IPS-15b (cell line): Measurements from ENCODE around the gene IZUMO1R.

ENCODE experiments used
- H3K27me3 ChIP-seq: one replicate; pipeline ENCODE4 v1.6.1; 2013; ENCODE audit warnings: low read length; ENCODE audit not compliant: control insufficient read depth, insufficient read depth
- H3K36me3 ChIP-seq: one replicate; pipeline ENCODE4 v1.6.1; 2013; ENCODE audit warnings: low read length; ENCODE audit not compliant: control insufficient read depth, insufficient read depth
- H3K4me1 ChIP-seq: one replicate; pipeline ENCODE4 v1.6.1; 2013; ENCODE audit warnings: mild to moderate bottlenecking, low read length; ENCODE audit not compliant: control insufficient read depth, insufficient read depth
- H3K4me3 ChIP-seq: one replicate; pipeline ENCODE4 v1.5.1; 2013; ENCODE audit warnings: low read depth, low read length
- H3K9ac ChIP-seq: one replicate; pipeline ENCODE4 v1.6.1; 2013; ENCODE audit warnings: low read depth, mild to moderate bottlenecking, low read length
- H3K9me3 ChIP-seq: one replicate; pipeline ENCODE4 v1.6.1; 2013; ENCODE audit warnings: mild to moderate bottlenecking, low read length; ENCODE audit not compliant: control insufficient read depth, insufficient read depth

Gene IZUMO1R

GRCh38 chr11:94302776-94303175, 1.6 kb upstream of the IZUMO1R start:
- no peaks in the 10 kb centered on the region for H3K27me3 ChIP-seq
- H3K9ac ChIP-seq = no peak overlapping the region
- no peaks in the 10 kb centered on the region for H3K4me1 ChIP-seq
- H3K9me3 ChIP-seq = no peaks in the 10 kb centered on the region
- H3K36me3 ChIP-seq = no peaks in the 10 kb centered on the region
- no peak overlapping the region for H3K4me3 ChIP-seq

DNA sequence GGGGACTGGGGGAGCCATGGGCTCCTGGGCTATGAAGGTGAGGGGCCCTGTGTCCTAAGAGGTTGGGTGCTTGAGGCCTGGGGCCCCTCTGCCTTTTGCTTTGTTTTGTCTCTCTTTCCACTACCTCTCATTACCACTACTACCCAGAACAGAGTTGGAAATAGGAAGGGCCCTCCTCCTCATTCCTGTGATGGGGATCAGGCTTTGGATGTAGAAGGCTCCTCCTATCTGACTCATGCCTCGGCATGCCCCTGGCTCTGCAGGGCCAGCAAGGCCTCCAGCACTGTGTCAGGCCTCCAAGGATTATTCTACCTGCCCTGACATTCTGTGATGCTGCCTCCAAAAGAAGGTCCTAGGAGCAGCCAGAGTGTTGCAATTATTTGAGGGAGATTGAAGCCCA, 766 bp downstream of the IZUMO1R start:
- no peaks in the 10 kb centered on the region for H3K4me1 ChIP-seq
- H3K9ac ChIP-seq = no peak overlapping the region
- H3K9me3 ChIP-seq = no peaks in the 10 kb centered on the region
- H3K4me3 ChIP-seq = no peak overlapping the region
- H3K27me3 ChIP-seq = no peaks in the 10 kb centered on the region
- no peaks in the 10 kb centered on the region for H3K36me3 ChIP-seq

- H3K4me3 ChIP-seq = no peak overlapping the region
- H3K4me1 ChIP-seq = no peaks in the 10 kb centered on the region
- no peaks in the 10 kb centered on the region for H3K36me3 ChIP-seq
- H3K9ac ChIP-seq = no peak overlapping the region
- no peaks in the 10 kb centered on the region for H3K9me3 ChIP-seq
- no peaks in the 10 kb centered on the region for H3K27me3 ChIP-seq
Observed at GRCh38 chr11:94307101-94307791, 2.9 kb downstream of the IZUMO1R start.

DNA sequence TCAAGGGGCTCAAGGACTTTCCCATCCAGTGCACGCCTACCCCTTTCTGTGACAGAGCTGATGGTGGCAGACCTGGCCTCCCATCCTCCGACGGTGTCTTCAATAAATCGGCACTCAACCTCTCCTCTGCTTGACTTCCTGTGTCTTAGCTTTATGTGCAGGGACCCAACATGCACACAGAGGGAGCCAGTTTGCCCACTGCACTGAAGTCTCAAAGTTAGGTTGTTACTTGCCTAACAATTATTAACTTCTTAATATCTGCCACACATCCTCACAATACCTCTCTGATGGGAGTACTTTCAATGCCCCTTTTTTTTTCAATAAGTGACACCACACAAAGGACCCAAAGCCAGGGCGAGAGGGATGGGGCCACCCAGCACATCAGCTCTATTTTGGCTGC, 3.6 kb downstream of the IZUMO1R start:
- Histone ChIP-seq H3K36me3 (no peaks in the 10 kb centered on the region), H3K4me3 (no peak overlapping the region), H3K27me3 (no peaks in the 10 kb centered on the region), H3K9ac (no peak overlapping the region), H3K4me1 (no peaks in the 10 kb centered on the region), H3K9me3 (no peaks in the 10 kb centered on the region)

GRCh38 chr11:94309757-94310156, 5.4 kb downstream of the IZUMO1R start:
- Histone ChIP-seq H3K4me1 (no peaks in the 10 kb centered on the region), H3K4me3 (no peak overlapping the region), H3K27me3 (no peaks in the 10 kb centered on the region), H3K9me3 (no peaks in the 10 kb centered on the region), H3K9ac (no peak overlapping the region), H3K36me3 (no peaks in the 10 kb centered on the region)

DNA sequence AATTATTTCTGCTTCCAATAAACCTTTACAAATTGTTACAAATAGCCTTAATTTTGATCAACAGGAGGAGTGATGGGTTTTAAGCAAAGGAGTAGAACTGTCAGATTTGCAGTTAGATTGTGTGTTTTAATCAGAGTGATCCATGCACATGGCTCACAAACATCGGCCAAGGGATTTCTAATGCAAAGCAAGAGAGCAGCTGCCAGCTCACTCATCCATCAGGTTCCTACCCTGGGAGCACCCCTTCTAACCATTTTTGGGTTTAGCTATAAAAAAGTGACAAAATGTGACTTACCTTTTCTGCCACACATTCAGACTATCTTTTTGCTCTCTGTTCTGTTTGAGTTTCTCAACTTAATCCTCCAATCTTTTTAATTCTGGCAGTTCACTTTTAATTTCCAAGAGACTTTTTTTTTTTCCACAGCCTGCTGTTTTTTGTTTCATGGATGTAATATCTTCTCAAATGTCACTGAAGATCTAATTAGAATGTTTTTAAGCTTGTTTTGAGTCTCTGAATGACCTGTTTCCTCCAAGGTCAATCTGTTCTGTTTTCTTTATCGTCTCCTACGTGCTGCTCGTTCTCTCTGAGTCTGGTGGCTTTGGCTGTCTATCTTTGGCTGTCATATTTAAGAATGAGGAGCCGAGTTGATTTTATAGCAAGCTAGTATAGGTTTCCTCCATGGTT, 6.0 kb downstream of the IZUMO1R start:
- Histone ChIP-seq H3K4me3 (no peak overlapping the region), H3K9me3 (no peaks in the 10 kb centered on the region), H3K27me3 (no peaks in the 10 kb centered on the region), H3K36me3 (no peaks in the 10 kb centered on the region), H3K4me1 (no peaks in the 10 kb centered on the region), H3K9ac (no peak overlapping the region)

GRCh38 chr11:94312339-94312738, 8.0 kb downstream of the IZUMO1R start:
- Histone ChIP-seq H3K36me3 (no peaks in the 10 kb centered on the region), H3K4me1 (no peaks in the 10 kb centered on the region), H3K9ac (no peak overlapping the region), H3K9me3 (no peaks in the 10 kb centered on the region), H3K27me3 (no peaks in the 10 kb centered on the region), H3K4me3 (no peak overlapping the region)

- H3K4me1 ChIP-seq = no peaks in the 10 kb centered on the region
Observed at GRCh38 chr11:94314064-94314463, 9.7 kb downstream of the IZUMO1R start.

DNA sequence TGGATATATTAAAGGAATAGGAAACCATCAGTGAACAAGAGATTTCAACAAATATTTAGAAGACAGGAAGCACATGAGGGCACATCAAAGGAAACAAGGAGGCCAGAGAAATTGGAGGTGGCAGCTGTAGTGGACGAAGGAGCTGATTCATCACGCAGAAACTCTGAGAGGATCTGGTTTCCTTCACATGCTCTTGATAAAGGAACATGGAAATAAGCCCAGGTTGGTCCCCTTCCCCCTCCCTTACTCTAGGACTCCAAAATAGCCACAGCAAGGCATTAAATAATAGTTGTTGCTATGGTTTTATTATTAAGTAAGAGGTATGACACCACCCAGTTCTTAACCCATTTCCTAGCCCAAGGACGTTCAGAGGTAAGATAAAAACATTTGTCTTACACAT, 11.3 kb downstream of the IZUMO1R start:
- Histone ChIP-seq H3K9ac (no peak overlapping the region), H3K4me3 (no peak overlapping the region), H3K9me3 (no peaks in the 10 kb centered on the region), H3K36me3 (no peaks in the 10 kb centered on the region), H3K4me1 (no peaks in the 10 kb centered on the region), H3K27me3 (no peaks in the 10 kb centered on the region)

More at GRCh38 chr11:94314064-94314463, 9.7 kb downstream of the IZUMO1R start:
- H3K9me3 ChIP-seq = no peaks in the 10 kb centered on the region
- H3K9ac ChIP-seq = no peak overlapping the region
- H3K27me3 ChIP-seq = no peaks in the 10 kb centered on the region
- H3K4me3 ChIP-seq = no peak overlapping the region
- no peaks in the 10 kb centered on the region for H3K36me3 ChIP-seq

DNA sequence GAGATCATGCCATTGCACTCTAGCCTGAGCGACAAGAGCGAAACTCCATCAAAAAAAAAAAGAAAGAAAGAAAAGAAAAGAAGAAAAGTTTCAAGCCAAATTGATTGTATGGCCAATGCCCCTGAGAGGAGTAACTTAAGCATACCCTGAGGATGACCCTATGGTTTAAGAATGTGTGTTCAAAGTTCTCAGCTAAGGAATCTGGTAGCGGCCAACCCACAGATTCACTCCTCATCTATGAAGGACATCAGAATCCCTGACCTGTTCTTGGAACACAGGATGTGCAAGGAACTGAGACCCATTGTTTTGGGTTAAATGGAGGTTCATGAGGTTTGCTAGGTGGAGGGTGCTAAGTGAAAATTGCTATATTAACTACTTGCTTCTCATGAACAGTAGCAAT, 18.1 kb downstream of the IZUMO1R start:
- Histone ChIP-seq H3K9ac (no peak overlapping the region), H3K4me1 (no peaks in the 10 kb centered on the region), H3K9me3 (no peaks in the 10 kb centered on the region), H3K4me3 (no peak overlapping the region), H3K36me3 (no peaks in the 10 kb centered on the region), H3K27me3 (peaks cover 2% of the 10 kb centered on the region)

DNA sequence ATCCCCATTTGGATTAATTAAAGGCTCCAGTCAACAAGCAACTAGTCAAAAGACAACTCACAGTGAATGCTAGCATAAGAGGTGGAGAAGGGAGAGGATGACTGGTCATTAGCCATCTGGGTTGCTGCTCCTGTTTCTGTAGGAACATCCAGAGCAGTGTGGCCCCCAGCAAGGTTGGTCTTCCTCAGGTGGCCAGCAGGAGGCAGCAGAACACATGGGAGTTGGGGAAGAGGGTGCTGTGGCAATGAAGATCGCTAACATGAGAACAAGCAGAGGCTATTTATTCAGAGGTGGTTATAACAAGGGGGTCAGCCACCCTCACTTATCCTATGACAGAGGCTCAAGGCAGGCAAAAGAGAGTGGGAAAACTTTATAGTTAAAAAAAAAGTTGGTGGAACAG, 21.3 kb downstream of the IZUMO1R start:
- Histone ChIP-seq H3K9me3 (no peaks in the 10 kb centered on the region), H3K4me3 (no peak overlapping the region), H3K27me3 (peaks cover 2% of the 10 kb centered on the region), H3K9ac (no peak overlapping the region), H3K4me1 (no peaks in the 10 kb centered on the region), H3K36me3 (no peaks in the 10 kb centered on the region)

DNA sequence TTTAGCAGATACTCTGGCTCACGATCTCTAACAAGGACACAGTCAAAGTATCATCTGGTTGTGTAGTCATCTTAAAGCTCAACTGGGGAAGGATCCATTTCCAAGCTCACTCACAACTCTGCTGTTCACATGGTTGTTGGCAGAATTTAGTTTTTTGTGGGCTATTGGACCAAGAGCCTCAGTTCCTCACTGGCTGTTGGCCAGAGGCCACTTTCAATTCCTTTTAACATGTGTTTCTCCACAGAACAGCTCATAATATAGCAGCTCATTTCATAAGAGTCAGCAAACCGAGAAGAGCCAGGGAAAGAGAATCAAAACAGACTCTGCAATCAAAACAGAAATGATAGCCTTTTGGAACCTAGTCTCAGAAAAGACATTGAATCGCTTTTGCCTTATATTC, 22.6 kb downstream of the IZUMO1R start:
- Histone ChIP-seq H3K4me1 (no peaks in the 10 kb centered on the region), H3K9me3 (no peaks in the 10 kb centered on the region), H3K27me3 (peaks cover 2% of the 10 kb centered on the region), H3K36me3 (no peaks in the 10 kb centered on the region), H3K9ac (no peak overlapping the region), H3K4me3 (no peak overlapping the region)
